Panc1 (cell line): ENCODE results near the gene SURF2. TPM values are rescaled to one million over a fixed set of nuclear protein-coding genes. Genes with fewer than 3 reads are reported as not detected.

Experiments
- total RNA-seq: library from RNA; stranded (reverse); gene quantifications from one replicate; pipeline ENCODE4 v1.2.1, GENCODE V29; 2021; ENCODE audit not compliant: unreplicated experiment

SURF2 gene
- total RNA-seq, 1 experiment from 2014 or later: 19.2 TPM

Other genes starting within 250 kb of the SURF2 start
- gene RALGDS, start 235.3 kb upstream of the SURF2 start, total RNA-seq: 25.8 TPM
- gene GBGT1, start 192.6 kb upstream of the SURF2 start, total RNA-seq: 1.8 TPM
- gene OBP2B, start 147.3 kb upstream of the SURF2 start, total RNA-seq: not detected
- 0.10 TPM for gene ABO, start 81.3 kb upstream of the SURF2 start, total RNA-seq
- gene SURF6, start 20.4 kb upstream of the SURF2 start, total RNA-seq: 16.1 TPM
- gene MED22, start 8.4 kb upstream of the SURF2 start, total RNA-seq: 26.2 TPM
- 1,104 TPM for gene RPL7A, start 8.3 kb upstream of the SURF2 start, total RNA-seq
- 45.6 TPM for gene SURF1, start 63 bp upstream of the SURF2 start, total RNA-seq
- 149 TPM for gene SURF4, start 19.5 kb downstream of the SURF2 start, total RNA-seq
- gene STKLD1, start 19.8 kb downstream of the SURF2 start, total RNA-seq: 0.74 TPM
- 19.9 TPM for gene REXO4, start 61.5 kb downstream of the SURF2 start, total RNA-seq
- gene ADAMTS13, start 65.8 kb downstream of the SURF2 start, total RNA-seq: 3.4 TPM
- 13.9 TPM for gene CACFD1, start 103.4 kb downstream of the SURF2 start, total RNA-seq
- 48.2 TPM for gene SLC2A6, start 122.5 kb downstream of the SURF2 start, total RNA-seq
- gene MYMK, start 168.4 kb downstream of the SURF2 start, total RNA-seq: not detected
- gene ADAMTSL2, start 178.2 kb downstream of the SURF2 start, total RNA-seq: 0.10 TPM